Keratinocyte (primary cell): ENCODE results near the gene PRM1. TPM values are rescaled to one million over a fixed set of nuclear protein-coding genes. Genes with fewer than 3 reads are reported as not detected.

Source experiments
- DNase-seq: peaks from one replicate; pipeline ENCODE4 v3.0.0-alpha.2; 2011; ENCODE audit warnings: low read depth, missing footprints, low spot score
- FAIRE-seq: peaks from 2 replicates; lab custom pipeline; 2011; peaks lifted over from hg19 to GRCh38; lab: Jason Lieb, UNC
- H2AFZ ChIP-seq: 2 replicates; pipeline ENCODE4 v1.6.0; 2012; ENCODE audit warnings: low read length, control low read depth, inconsistent platforms; ENCODE audit not compliant: control insufficient read depth
- H3K27ac ChIP-seq: 2 replicates; pipeline ENCODE4 v1.5.1; 2011; ENCODE audit warnings: low read length; ENCODE audit not compliant: control insufficient read depth, insufficient read depth
- H3K27me3 ChIP-seq: 3 replicates; pipeline ENCODE4 v1.6.0; 2011; ENCODE audit warnings: low read length; ENCODE audit not compliant: control insufficient read depth, insufficient read depth; ENCODE audit errors: extremely low read depth
- H3K36me3 ChIP-seq, 2 experiments: 2 replicates in 1 of 2; 3 replicates in 1 of 2; pipeline ENCODE4 v1.5.1; 2011; ENCODE audit warnings: low read length in 2 of 2, mild to moderate bottlenecking in 1 of 2; ENCODE audit not compliant: control insufficient read depth in 2 of 2, insufficient read depth in 2 of 2; ENCODE audit errors: extremely low read depth in 1 of 2
- H3K4me1 ChIP-seq: 3 replicates; pipeline ENCODE4 v1.5.1; 2011; ENCODE audit warnings: low read length; ENCODE audit not compliant: control insufficient read depth, insufficient read depth; ENCODE audit errors: extremely low read depth
- H3K4me2 ChIP-seq: 3 replicates; pipeline ENCODE4 v1.6.0; 2011; ENCODE audit warnings: low read depth, low read length; ENCODE audit not compliant: control insufficient read depth, insufficient read depth; ENCODE audit errors: extremely low read depth
- H3K4me3 ChIP-seq, 3 experiments: fragments of 200-600 bp in 1 of 3; sonication (generic) in 1 of 3; 2 replicates in 2 of 3; 3 replicates in 1 of 3; pipeline ENCODE4 v1.5.1; 2011 to 2016; ENCODE audit warnings: low read length in 3 of 3, mild to moderate bottlenecking in 3 of 3, control low read depth in 2 of 3, inconsistent platforms in 1 of 3, low read depth in 1 of 3, mixed read lengths in 1 of 3, mixed run types in 1 of 3, moderate library complexity in 1 of 3; ENCODE audit not compliant: control insufficient read depth in 2 of 3, insufficient read depth in 2 of 3; ENCODE audit errors: extremely low read depth in 1 of 3
- H3K79me2 ChIP-seq: 2 replicates; pipeline ENCODE4 v1.6.0; 2012; ENCODE audit warnings: low read length; ENCODE audit not compliant: control insufficient read depth, insufficient read depth
- H3K9ac ChIP-seq: 3 replicates; pipeline ENCODE4 v1.6.0; 2011; ENCODE audit warnings: low read length; ENCODE audit not compliant: control insufficient read depth, insufficient read depth; ENCODE audit errors: extremely low read depth
- H3K9me1 ChIP-seq: 3 replicates; pipeline ENCODE4 v1.6.0; 2011; ENCODE audit warnings: low read length; ENCODE audit not compliant: control insufficient read depth, insufficient read depth; ENCODE audit errors: extremely low read depth
- H3K9me3 ChIP-seq: 2 replicates; pipeline ENCODE4 v1.5.1; 2012; ENCODE audit warnings: low read depth, low read length; ENCODE audit not compliant: control insufficient read depth
- H4K20me1 ChIP-seq: 3 replicates; pipeline ENCODE4 v1.6.0; 2011; ENCODE audit warnings: low read length; ENCODE audit not compliant: control insufficient read depth, insufficient read depth; ENCODE audit errors: extremely low read depth
- CTCF ChIP-seq, 3 experiments: IDR thresholded peaks in 1 of 3; conservative IDR thresholded peaks in 1 of 3; optimal IDR thresholded peaks in 1 of 3; 2 replicates in 2 of 3; 3 replicates in 1 of 3; pipeline versions ENCODE3 to v1.5.1; 2011; ENCODE audit warnings: low read length in 3 of 3, mild to moderate bottlenecking in 3 of 3, moderate library complexity in 2 of 3, control low read depth in 1 of 3, inconsistent platforms in 1 of 3; ENCODE audit not compliant: insufficient read depth in 2 of 3; ENCODE audit errors: extremely low read depth in 1 of 3
- EZH2 ChIP-seq: IDR thresholded peaks from one replicate; pipeline ENCODE4 v1.6.1; 2012; ENCODE audit warnings: inconsistent platforms, mild to moderate bottlenecking, low read length, moderate library complexity
- dilution Hi-C: fragments of 300-500 bp; cut with MboI; formaldehyde crosslinking; loops from one replicate; pipeline ENCODE4 v1.7.0; 2020; ENCODE audit warnings: low sequenced_read_pairs; ENCODE audit not compliant: extremely low pct_ligation_motif_present
- polyA plus RNA-seq, 5 experiments: library from polyadenylated mRNA; depleted of rRNA in 3 of 5; stranded (reverse) in 3 of 5; stranded (forward) in 1 of 5; unstranded in 1 of 5; fragments of >200 nt; gene quantifications; 1 replicate in 1 of 5; 2 replicates in 3 of 5; 3 replicates in 1 of 5; pipeline versions ENCODE4 v1.2.1 to v1.2.3, GENCODE V29; 2011 to 2012; ENCODE audit warnings: missing spikeins in 2 of 5, low read depth in 1 of 5, low replicate concordance in 1 of 5

PRM1 gene
- polyA plus RNA-seq, 1 donor (not counting 4 experiments of a cell fraction or from before 2014, with no cell fraction given), result not detected

GRCh38 chr16:11296706-11297491 is 15.8 kb upstream of the PRM1 start:
- TF ChIP-seq EZH2 (no peak), CTCF (optimal IDR thresholded peaks at IDR 0.05 in 1 of 3, IDR thresholded peaks at IDR 0.05 in 1 of 3, conservative IDR thresholded peaks at IDR 0.05 in 1 of 3; ENCODE audit: extremely low read depth in 1 of 3, insufficient read depth in 2 of 3, low read length in 3 of 3) (no peak)
- Histone ChIP-seq H3K4me3 (peak overlapping the region in 2 of 3 experiments; percentile 5 to 15), H2AFZ (no peak overlapping the region), H3K27ac (no peak overlapping the region), H3K9me1 (no peaks in the 10 kb centered on the region), H3K4me2 (peak overlapping the region; percentile 73), H3K79me2 (no peaks in the 10 kb centered on the region), H3K27me3 (no peaks in the 10 kb centered on the region), H3K9me3 (no peaks in the 10 kb centered on the region), H4K20me1 (no peaks in the 10 kb centered on the region), H3K9ac (peak overlapping the region; percentile 48), H3K36me3 (no peaks in the 10 kb centered on the region), H3K4me1 (peaks cover 11% of the 10 kb centered on the region)
- dilution Hi-C loops, result no loop called here
- DNase-seq, result no peak
- no peak for FAIRE-seq

- H3K36me3 ChIP-seq, result no peaks in the 10 kb centered on the region
- no peak for DNase-seq
- no peak for FAIRE-seq
- no peak for TF ChIP-seq EZH2
- no peak for TF ChIP-seq CTCF (optimal IDR thresholded peaks at IDR 0.05 in 1 of 3, IDR thresholded peaks at IDR 0.05 in 1 of 3, conservative IDR thresholded peaks at IDR 0.05 in 1 of 3; ENCODE audit: extremely low read depth in 1 of 3, insufficient read depth in 2 of 3, low read length in 3 of 3)
- H3K79me2 ChIP-seq, result no peaks in the 10 kb centered on the region
- H3K4me2 ChIP-seq, result no peak overlapping the region
- H3K4me1 ChIP-seq, result peaks cover 11% of the 10 kb centered on the region
- H2AFZ ChIP-seq, result no peak overlapping the region
- H3K9ac ChIP-seq, result no peak overlapping the region
- no peaks in the 10 kb centered on the region for H3K9me3 ChIP-seq
- dilution Hi-C loops, result no loop called here
- H3K27ac ChIP-seq, result no peak overlapping the region
- no peaks in the 10 kb centered on the region for H4K20me1 ChIP-seq
- H3K9me1 ChIP-seq, result no peaks in the 10 kb centered on the region
- no peak overlapping the region for H3K4me3 ChIP-seq
- H3K27me3 ChIP-seq, result no peaks in the 10 kb centered on the region
Measured at GRCh38 chr16:11296351-11296705, 15.2 kb upstream of the PRM1 start.
